CD14-positive monocyte (primary cell): ENCODE results near the gene HLCS. TPM values are rescaled to one million over a fixed set of nuclear protein-coding genes. Genes with fewer than 3 reads are reported as not detected.
A peak's percentile ranks its signal among the peaks of the same experiment; 100 is the strongest.

ENCODE experiments used
- DNase-seq, 3 donors: peaks; one replicate each; pipeline ENCODE4 v3.0.0-alpha.2; 2011 to 2022
- H2AFZ ChIP-seq: 2 replicates; pipeline ENCODE4 v1.6.0; 2012; ENCODE audit warnings: mild to moderate bottlenecking, low read depth, low read length, inconsistent platforms; ENCODE audit not compliant: insufficient read depth, poor library complexity, severe bottlenecking
- H3K27ac ChIP-seq, 2 donors: 1 replicate in 1 of 2; 2 replicates in 1 of 2; pipeline ENCODE4 v1.5.1; 2012 to 2013; ENCODE audit warnings: low read length in 2 of 2, control low read depth in 1 of 2, inconsistent platforms in 1 of 2, low read depth in 1 of 2, mild to moderate bottlenecking in 1 of 2
- H3K27me3 ChIP-seq, 2 donors: one replicate each; pipeline versions ENCODE4 v1.6.0 to v1.6.1; 2011 to 2013; ENCODE audit warnings: low read length in 2 of 2; ENCODE audit not compliant: control insufficient read depth in 2 of 2, insufficient read depth in 2 of 2
- H3K36me3 ChIP-seq, 2 donors: replicated peaks in 1 of 2; 1 replicate in 1 of 2; 2 replicates in 1 of 2; pipeline versions ENCODE4 v1.5.1 to v1.6.1; 2012 to 2013; ENCODE audit warnings: low read length in 2 of 2, control low read depth in 1 of 2, inconsistent platforms in 1 of 2, mild to moderate bottlenecking in 1 of 2; ENCODE audit not compliant: insufficient read depth in 2 of 2, control insufficient read depth in 1 of 2
- H3K4me1 ChIP-seq, 2 donors: 1 replicate in 1 of 2; 2 replicates in 1 of 2; pipeline versions ENCODE4 v1.5.1 to v1.6.1; 2012 to 2013; ENCODE audit warnings: low read length in 2 of 2, control low read depth in 1 of 2, inconsistent platforms in 1 of 2, mild to moderate bottlenecking in 1 of 2, moderate library complexity in 1 of 2; ENCODE audit not compliant: insufficient read depth in 2 of 2, control insufficient read depth in 1 of 2
- H3K4me2 ChIP-seq: replicated peaks from 2 replicates; pipeline ENCODE3; 2012; ENCODE audit warnings: low read length, moderate library complexity, mild to moderate bottlenecking; ENCODE audit not compliant: poor library complexity, severe bottlenecking; ENCODE audit errors: extremely low read depth
- H3K4me3 ChIP-seq, 3 experiments: fragments of 200-600 bp in 1 of 3; sonication (generic) in 1 of 3; replicated peaks in 1 of 3; 1 replicate in 2 of 3; 2 replicates in 1 of 3; pipeline ENCODE4 v1.5.1; 2011 to 2013; ENCODE audit warnings: low read length in 3 of 3, mild to moderate bottlenecking in 3 of 3, control low read depth in 2 of 3, low read depth in 2 of 3, inconsistent platforms in 1 of 3, moderate library complexity in 1 of 3
- H3K79me2 ChIP-seq: 2 replicates; pipeline ENCODE4 v1.6.0; 2012; ENCODE audit warnings: mild to moderate bottlenecking, control low read depth, inconsistent platforms, low read length, moderate library complexity; ENCODE audit not compliant: insufficient read depth
- H3K9ac ChIP-seq: 2 replicates; pipeline ENCODE4 v1.6.0; 2017; ENCODE audit warnings: low read length, mild to moderate bottlenecking; ENCODE audit not compliant: insufficient read depth, poor library complexity, severe bottlenecking
- H3K9me3 ChIP-seq, 2 donors: replicated peaks in 1 of 2; 1 replicate in 1 of 2; 2 replicates in 1 of 2; pipeline versions ENCODE4 v1.5.1 to v1.6.1; 2012 to 2013; ENCODE audit warnings: low read length in 2 of 2, control low read depth in 1 of 2; ENCODE audit not compliant: control insufficient read depth in 1 of 2, insufficient read depth in 1 of 2
- H4K20me1 ChIP-seq: 2 replicates; pipeline ENCODE4 v1.6.0; 2012; ENCODE audit warnings: mild to moderate bottlenecking, low read length, control low read depth, moderate library complexity; ENCODE audit not compliant: insufficient read depth
- H3K27ac Mint-ChIP-seq, 7 donors: one replicate each; pipeline ENCODE4 v1.8.0; 2020; ENCODE audit warnings: mild to moderate bottlenecking in 7 of 7, mixed read lengths in 7 of 7, moderate library complexity in 6 of 7, inconsistent platforms in 2 of 7
- H3K27me3 Mint-ChIP-seq, 3 donors: one replicate each; pipeline ENCODE4 v1.8.0; 2021 to 2022; ENCODE audit warnings: low read depth in 3 of 3, mild to moderate bottlenecking in 3 of 3, mixed read lengths in 3 of 3, moderate library complexity in 3 of 3, inconsistent platforms in 1 of 3
- H3K36me3 Mint-ChIP-seq, 2 donors: one replicate each; pipeline ENCODE4 v1.8.0; 2020; ENCODE audit warnings: mixed read lengths in 2 of 2, inconsistent platforms in 1 of 2, mild to moderate bottlenecking in 1 of 2
- H3K4me1 Mint-ChIP-seq: one replicate; pipeline ENCODE4 v1.8.0; 2020; ENCODE audit warnings: mild to moderate bottlenecking, mixed read lengths
- H3K4me3 Mint-ChIP-seq, 2 donors: one replicate each; pipeline ENCODE4 v1.8.0; 2020; ENCODE audit warnings: mild to moderate bottlenecking in 2 of 2, mixed read lengths in 2 of 2, moderate library complexity in 1 of 2
- H3K9me3 Mint-ChIP-seq, 7 donors: one replicate each; pipeline ENCODE4 v1.8.0; 2020 to 2022; ENCODE audit warnings: mixed read lengths in 7 of 7, mild to moderate bottlenecking in 6 of 7, moderate library complexity in 6 of 7, inconsistent platforms in 2 of 7
- CTCF ChIP-seq: fragments of 200-600 bp; IDR thresholded peaks from one replicate; pipeline ENCODE4 v1.8.0; 2022; ENCODE audit warnings: antibody characterized with exemption, mild to moderate bottlenecking
- WGBS: methylation state at CpG from one replicate; pipeline ENCODE4 v1.1.5; 2013; ENCODE audit warnings: missing lambda C conversion rate; ENCODE audit not compliant: insufficient coverage; 5-methylcytosine and 5-hydroxymethylcytosine counted together
- intact Hi-C, 2 donors: fragments of 100-400 bp; cut with micrococcal nuclease; formaldehyde crosslinking; loops; one replicate each; pipeline versions ENCODE4 v1.15.0 to v1.15.1; 2023
- polyA plus RNA-seq, 3 donors: library from polyadenylated mRNA; depleted of rRNA in 1 of 3; unstranded in 2 of 3; stranded (reverse) in 1 of 3; fragments of 300-500 nt in 2 of 3; fragments of >200 nt in 1 of 3; fragmentation: Illumina TruSeq in 2 of 3; gene quantifications; 1 replicate in 2 of 3; 2 replicates in 1 of 3; pipeline ENCODE4 v1.2.3, GENCODE V29; 2012 to 2021

Gene HLCS
- polyA plus RNA-seq, 3 donors: 2.1 to 3.1 (median 2.2) TPM

GRCh38 chr21:36704958-36705678 lies 261.4 kb downstream of the HLCS start:
- Mint-ChIP-seq H3K27me3 (peaks cover 95 to 100% (median 97%) of the 10 kb centered on the region in 3 donors), H3K27ac (no peak overlapping the region), H3K4me1 (peaks cover 9% of the 10 kb centered on the region), H3K4me3 (peak overlapping the region in 1 of 2 donors; percentile 62), H3K9me3 (peaks cover 0 to 41% (median 11%) of the 10 kb centered on the region in 7 donors), H3K36me3 (peaks cover 0 to 6% of the 10 kb centered on the region in 2 donors)
- Histone ChIP-seq H3K9ac (no peak overlapping the region), H3K79me2 (no peaks in the 10 kb centered on the region), H3K4me1 (no peaks in the 10 kb centered on the region), H2AFZ (no peak overlapping the region), H4K20me1 (no peaks in the 10 kb centered on the region), H3K36me3 (no peaks in the 10 kb centered on the region), H3K9me3 (peaks cover 0 to 53% of the 10 kb centered on the region in 2 donors), H3K27ac (no peak overlapping the region), H3K4me3 (no peak overlapping the region), H3K4me2 (no peak overlapping the region), H3K27me3 (peaks cover 71 to 98% of the 10 kb centered on the region in 2 donors)
- no peak for TF ChIP-seq CTCF
- WGBS: 9% methylated on average over 22 of the region's 39 CpGs
- intact Hi-C loops: no loop called here
- DNase-seq: no peak

GRCh38 chr21:36704281-36704957 lies 262.1 kb downstream of the HLCS start:
- H3K9ac ChIP-seq: no peak overlapping the region
- no peak overlapping the region for H3K27ac ChIP-seq
- TF ChIP-seq CTCF: no peak
- no peaks in the 10 kb centered on the region for H3K4me1 ChIP-seq
- no peak overlapping the region for H3K4me2 ChIP-seq
- no peak overlapping the region for H3K4me3 ChIP-seq
- H3K27me3 Mint-ChIP-seq: peaks cover 93 to 100% (median 93%) of the 10 kb centered on the region in 3 donors
- H3K27me3 ChIP-seq: peaks cover 66 to 97% of the 10 kb centered on the region in 2 donors
- no peaks in the 10 kb centered on the region for H3K79me2 ChIP-seq
- H3K4me3 Mint-ChIP-seq: peak overlapping the region in 1 of 2 donors; percentile 62
- no peak overlapping the region for H2AFZ ChIP-seq
- peaks cover 0 to 41% (median 9%) of the 10 kb centered on the region in 7 donors for H3K9me3 Mint-ChIP-seq
- H3K9me3 ChIP-seq: peaks cover 0 to 49% of the 10 kb centered on the region in 2 donors
- intact Hi-C loops: no loop called here
- peak overlapping the region in 1 of 7 donors; percentile 75 for H3K27ac Mint-ChIP-seq
- peaks cover 12% of the 10 kb centered on the region for H3K4me1 Mint-ChIP-seq
- DNase-seq: no peak
- WGBS: 2% methylated on average over 47 of the region's 49 CpGs
- H4K20me1 ChIP-seq: no peaks in the 10 kb centered on the region
- peaks cover 0 to 4% of the 10 kb centered on the region in 2 donors for H3K36me3 Mint-ChIP-seq
- H3K36me3 ChIP-seq: no peaks in the 10 kb centered on the region
